ENCODE measurements around the gene DCAF17. TPM values are rescaled to one million over a fixed set of nuclear protein-coding genes. Genes with fewer than 3 reads are reported as not detected.

DCAF17 gene
- total and polyA plus RNA-seq, 2 donors (not counting 1 experiment from before 2014, with no cell fraction given) = 8.8 to 29.4 TPM

DNA sequence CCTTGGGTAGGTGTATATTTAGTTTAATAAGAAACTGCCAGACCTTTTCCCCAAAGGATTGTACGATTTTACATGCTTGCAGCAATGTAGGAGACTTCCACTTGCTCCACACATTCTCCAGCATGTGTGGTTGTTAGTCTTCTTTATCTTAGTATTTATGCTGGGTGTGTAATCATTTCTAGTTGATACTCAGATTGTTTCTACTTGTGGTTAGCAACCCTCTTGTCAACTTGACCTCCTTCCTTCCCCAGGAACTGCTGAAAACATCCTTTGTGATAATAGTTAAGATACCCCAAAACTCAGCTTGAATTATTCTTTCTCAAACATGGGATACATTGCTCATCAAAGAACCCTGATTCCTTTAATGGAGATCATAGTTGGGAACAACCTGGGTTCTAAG, 51.1 kb downstream of the DCAF17 start:
- no CpG with 5 or more reads among the region's 1 CpG for WGBS (ENCODE audit: insufficient coverage)
- Mint-ChIP-seq H3K4me3 (no peak overlapping the region), H3K9me3 (ENCODE audit: insufficient read depth) (peaks cover 3% of the 10 kb centered on the region), H3K27ac (no peak overlapping the region), H3K4me1 (no peaks in the 10 kb centered on the region), H3K27me3 (no peaks in the 10 kb centered on the region)
- Histone ChIP-seq H2AFZ (ENCODE audit: insufficient read depth, low read depth, low read length, poor library complexity, severe bottlenecking) (no peak overlapping the region), H3K9ac (ENCODE audit: low read length) (no peak overlapping the region), H3K36me3 (replicated peaks in 1 of 2; ENCODE audit: control extremely low read depth in 1 of 2, control insufficient read depth in 1 of 2, extremely low read depth in 1 of 2, insufficient read depth in 2 of 2, low read length in 1 of 2) (peaks cover 0 to 34% of the 10 kb centered on the region in 2 experiments), H3K4me3 (ENCODE audit: control extremely low read depth in 1 of 5, extremely low read depth in 1 of 5, insufficient read depth in 1 of 5, low read depth in 2 of 5, low read length in 4 of 5) (no peak overlapping the region), H3K4me1 (ENCODE audit: control insufficient read depth in 2 of 2, insufficient read depth in 2 of 2, low read length in 2 of 2) (no peaks in the 10 kb centered on the region), H3K9me3 (ENCODE audit: control extremely low read depth in 1 of 3, control insufficient read depth in 2 of 3, insufficient read depth in 1 of 3, low read length in 2 of 3) (peaks cover 0 to 2% (median 0%) of the 10 kb centered on the region in 3 donors), H3K79me2 (ENCODE audit: control insufficient read depth, insufficient read depth, low read length) (no peaks in the 10 kb centered on the region), H3K27me3 (replicated peaks in 1 of 4; ENCODE audit: control extremely low read depth in 1 of 4, control insufficient read depth in 3 of 4, insufficient read depth in 4 of 4, low read length in 3 of 4) (no peaks in the 10 kb centered on the region), H3K4me2 (replicated peaks; ENCODE audit: low read depth, low read length, poor library complexity, severe bottlenecking) (no peak overlapping the region), H3K27ac (ENCODE audit: low read length in 2 of 2) (no peak overlapping the region), H4K20me1 (ENCODE audit: control insufficient read depth, insufficient read depth, low read length, poor library complexity, severe bottlenecking) (no peaks in the 10 kb centered on the region)
- POLR2A ChIA-PET = no interaction called here
- intact Hi-C loops (cut with micrococcal nuclease) = no loop called here
- no peak for DNase-seq
- CTCF ChIA-PET = no interaction called here
- no peak for TF ChIP-seq EZH2 (IDR thresholded peaks at IDR 0.05; ENCODE audit: borderline replicate concordance, insufficient read depth, low read depth, low read length, poor library complexity, severe bottlenecking)
- TF ChIP-seq, protein P1, sequence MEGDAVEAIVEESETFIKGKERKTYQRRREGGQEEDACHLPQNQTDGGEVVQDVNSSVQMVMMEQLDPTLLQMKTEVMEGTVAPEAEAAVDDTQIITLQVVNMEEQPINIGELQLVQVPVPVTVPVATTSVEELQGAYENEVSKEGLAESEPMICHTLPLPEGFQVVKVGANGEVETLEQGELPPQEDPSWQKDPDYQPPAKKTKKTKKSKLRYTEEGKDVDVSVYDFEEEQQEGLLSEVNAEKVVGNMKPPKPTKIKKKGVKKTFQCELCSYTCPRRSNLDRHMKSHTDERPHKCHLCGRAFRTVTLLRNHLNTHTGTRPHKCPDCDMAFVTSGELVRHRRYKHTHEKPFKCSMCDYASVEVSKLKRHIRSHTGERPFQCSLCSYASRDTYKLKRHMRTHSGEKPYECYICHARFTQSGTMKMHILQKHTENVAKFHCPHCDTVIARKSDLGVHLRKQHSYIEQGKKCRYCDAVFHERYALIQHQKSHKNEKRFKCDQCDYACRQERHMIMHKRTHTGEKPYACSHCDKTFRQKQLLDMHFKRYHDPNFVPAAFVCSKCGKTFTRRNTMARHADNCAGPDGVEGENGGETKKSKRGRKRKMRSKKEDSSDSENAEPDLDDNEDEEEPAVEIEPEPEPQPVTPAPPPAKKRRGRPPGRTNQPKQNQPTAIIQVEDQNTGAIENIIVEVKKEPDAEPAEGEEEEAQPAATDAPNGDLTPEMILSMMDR (IDR thresholded peaks at IDR 0.05) = no peak
- no peak for ATAC-seq (ENCODE audit: low read depth)

DNA sequence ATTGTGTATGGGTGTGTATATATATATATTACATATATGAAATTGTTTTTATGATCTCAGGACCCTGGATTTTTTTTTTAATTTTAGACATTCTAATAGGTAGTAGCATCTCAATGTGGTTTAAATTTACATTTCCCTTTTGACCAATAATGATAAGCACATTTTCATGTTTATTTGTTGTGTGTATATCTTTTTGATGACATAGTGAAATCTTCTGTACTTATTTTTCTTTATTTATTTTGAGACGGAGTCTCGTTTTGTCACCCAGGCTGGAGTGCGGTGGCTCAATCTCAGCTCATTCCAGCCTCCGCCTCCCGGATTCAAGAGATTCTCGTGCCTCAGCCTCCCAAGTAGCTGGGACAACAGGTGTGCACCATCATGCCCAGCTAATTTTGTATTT, 53.2 kb downstream of the DCAF17 start:
- CTCF ChIA-PET = no interaction called here
- H3K4me1 ChIP-seq (ENCODE audit: control insufficient read depth in 2 of 2, insufficient read depth in 2 of 2, low read length in 2 of 2) = no peaks in the 10 kb centered on the region
- no peak overlapping the region for H3K9ac ChIP-seq (ENCODE audit: low read length)
- H3K9me3 ChIP-seq (ENCODE audit: control extremely low read depth in 1 of 3, control insufficient read depth in 2 of 3, insufficient read depth in 1 of 3, low read length in 2 of 3) = peaks cover 0 to 2% (median 1%) of the 10 kb centered on the region in 3 donors
- ATAC-seq (ENCODE audit: low read depth) (no peak), DNase-seq (no peak)
- Mint-ChIP-seq H3K4me3 (no peak overlapping the region), H3K9me3 (ENCODE audit: insufficient read depth) (peaks cover 3% of the 10 kb centered on the region), H3K27me3 (no peaks in the 10 kb centered on the region), H3K4me1 (no peaks in the 10 kb centered on the region), H3K27ac (no peak overlapping the region)
- 97% methylated on average over 6 of the region's 6 CpGs for WGBS (ENCODE audit: insufficient coverage)
- POLR2A ChIA-PET = no interaction called here
- intact Hi-C loops (cut with micrococcal nuclease) = no loop called here
- TF ChIP-seq EZH2 (IDR thresholded peaks at IDR 0.05; ENCODE audit: borderline replicate concordance, insufficient read depth, low read depth, low read length, poor library complexity, severe bottlenecking) = no peak
- TF ChIP-seq, protein P1 (IDR thresholded peaks at IDR 0.05) = no peak
- no peak overlapping the region for H3K27ac ChIP-seq (ENCODE audit: low read length in 2 of 2)
- H2AFZ ChIP-seq (ENCODE audit: insufficient read depth, low read depth, low read length, poor library complexity, severe bottlenecking) = no peak overlapping the region
- H3K79me2 ChIP-seq (ENCODE audit: control insufficient read depth, insufficient read depth, low read length) = no peaks in the 10 kb centered on the region
- H3K4me3 ChIP-seq (ENCODE audit: control extremely low read depth in 1 of 5, extremely low read depth in 1 of 5, insufficient read depth in 1 of 5, low read depth in 2 of 5, low read length in 4 of 5) = no peak overlapping the region
- H4K20me1 ChIP-seq (ENCODE audit: control insufficient read depth, insufficient read depth, low read length, poor library complexity, severe bottlenecking) = no peaks in the 10 kb centered on the region
- H3K36me3 ChIP-seq (replicated peaks in 1 of 2; ENCODE audit: control extremely low read depth in 1 of 2, control insufficient read depth in 1 of 2, extremely low read depth in 1 of 2, insufficient read depth in 2 of 2, low read length in 1 of 2) = peaks cover 0 to 14% of the 10 kb centered on the region in 2 experiments
- H3K27me3 ChIP-seq (replicated peaks in 1 of 4; ENCODE audit: control extremely low read depth in 1 of 4, control insufficient read depth in 3 of 4, insufficient read depth in 4 of 4, low read length in 3 of 4) = no peaks in the 10 kb centered on the region
- H3K4me2 ChIP-seq (replicated peaks; ENCODE audit: low read depth, low read length, poor library complexity, severe bottlenecking) = no peak overlapping the region
